D721Med (cell line): ENCODE results near the gene SPATA25.

Experiments
- DNase-seq: peaks from one replicate; pipeline ENCODE4 v3.0.0; 2011; ENCODE audit warnings: low spot score; ENCODE audit not compliant: insufficient read length
- FAIRE-seq: peaks from 2 replicates; lab custom pipeline; 2011; peaks lifted over from hg19 to GRCh38; lab: Jason Lieb, UNC
- CTCF ChIP-seq: IDR thresholded peaks from 2 replicates; pipeline ENCODE4 v1.5.1; 2012; ENCODE audit warnings: mild to moderate bottlenecking, control low read depth; ENCODE audit not compliant: insufficient read depth; ENCODE audit errors: missing control alignments

SPATA25 gene

GRCh38 chr20:45850238-45850637 lies 37.2 kb downstream of the SPATA25 start:
- FAIRE-seq, result no peak

GRCh38 chr20:45848969-45849582 lies 38.3 kb downstream of the SPATA25 start:
- no peak for FAIRE-seq
- no peak for DNase-seq
- no peak for TF ChIP-seq CTCF

More at GRCh38 chr20:45850238-45850637, 37.2 kb downstream of the SPATA25 start:
- TF ChIP-seq CTCF, result no peak
- no peak for DNase-seq

GRCh38 chr20:45848421-45848820 lies 39.0 kb downstream of the SPATA25 start:
- no peak for TF ChIP-seq CTCF
- DNase-seq (no peak), FAIRE-seq (no peak)

- no peak for TF ChIP-seq CTCF
- FAIRE-seq, result no peak
- no peak for DNase-seq
These were observed 42.0 kb downstream of the SPATA25 start for GRCh38 chr20:45845452-45845851.

GRCh38 chr20:45843506-45843905 lies 43.9 kb downstream of the SPATA25 start:
- FAIRE-seq (no peak), DNase-seq (no peak)
- TF ChIP-seq CTCF, result no peak

GRCh38 chr20:45842169-45842812 lies 45.1 kb downstream of the SPATA25 start:
- no peak for TF ChIP-seq CTCF
- no peak for DNase-seq
- no peak for FAIRE-seq
